22Rv1 (cell line): Measurements from ENCODE around the gene S100A16.

Experiments
- ZFX ChIP-seq: fragments of 450-650 bp; IDR thresholded peaks from 2 replicates; pipeline ENCODE4 v1.6.1; 2017; ENCODE audit warnings: antibody characterized with exemption, borderline replicate concordance
- TF ChIP-seq, protein P1 (sequence below): fragments of 450-650 bp; IDR thresholded peaks from 2 replicates; pipeline ENCODE4 v1.5.1; 2017; ENCODE audit warnings: mild to moderate bottlenecking

DNA sequence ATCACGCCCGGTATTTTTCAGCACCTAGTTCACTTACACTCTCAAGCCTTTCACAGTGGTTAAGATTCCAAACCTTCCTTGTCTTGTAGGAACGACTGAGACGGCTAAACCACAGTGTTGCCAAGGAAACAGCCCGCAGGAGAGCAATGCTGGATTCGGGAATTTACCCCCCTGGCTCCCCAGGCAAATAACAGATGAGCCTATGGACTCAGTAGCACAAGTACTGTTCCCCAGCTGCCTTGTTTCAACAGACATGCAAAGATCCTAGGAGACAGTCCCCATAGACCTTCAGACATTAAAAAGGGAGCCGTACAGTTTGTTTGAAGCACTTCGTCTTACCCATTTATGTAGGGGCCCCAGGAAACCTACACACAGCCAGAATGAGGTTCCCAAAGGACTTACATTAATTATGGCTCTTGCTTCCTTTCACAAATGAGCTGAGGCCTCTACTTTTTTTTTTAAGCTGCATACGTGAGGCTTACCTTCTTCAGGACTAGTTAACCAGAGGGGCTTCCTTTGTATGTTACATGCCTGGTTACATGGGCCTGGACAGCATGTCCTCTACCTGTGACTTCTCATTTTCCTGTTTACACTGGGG is 48.3 kb upstream of the S100A16 start:
- TF ChIP-seq, protein P1, sequence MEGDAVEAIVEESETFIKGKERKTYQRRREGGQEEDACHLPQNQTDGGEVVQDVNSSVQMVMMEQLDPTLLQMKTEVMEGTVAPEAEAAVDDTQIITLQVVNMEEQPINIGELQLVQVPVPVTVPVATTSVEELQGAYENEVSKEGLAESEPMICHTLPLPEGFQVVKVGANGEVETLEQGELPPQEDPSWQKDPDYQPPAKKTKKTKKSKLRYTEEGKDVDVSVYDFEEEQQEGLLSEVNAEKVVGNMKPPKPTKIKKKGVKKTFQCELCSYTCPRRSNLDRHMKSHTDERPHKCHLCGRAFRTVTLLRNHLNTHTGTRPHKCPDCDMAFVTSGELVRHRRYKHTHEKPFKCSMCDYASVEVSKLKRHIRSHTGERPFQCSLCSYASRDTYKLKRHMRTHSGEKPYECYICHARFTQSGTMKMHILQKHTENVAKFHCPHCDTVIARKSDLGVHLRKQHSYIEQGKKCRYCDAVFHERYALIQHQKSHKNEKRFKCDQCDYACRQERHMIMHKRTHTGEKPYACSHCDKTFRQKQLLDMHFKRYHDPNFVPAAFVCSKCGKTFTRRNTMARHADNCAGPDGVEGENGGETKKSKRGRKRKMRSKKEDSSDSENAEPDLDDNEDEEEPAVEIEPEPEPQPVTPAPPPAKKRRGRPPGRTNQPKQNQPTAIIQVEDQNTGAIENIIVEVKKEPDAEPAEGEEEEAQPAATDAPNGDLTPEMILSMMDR = no peak
- no peak for TF ChIP-seq ZFX
